Measurements from ENCODE around the gene HOXC12.

The HOXC12 gene

DNA sequence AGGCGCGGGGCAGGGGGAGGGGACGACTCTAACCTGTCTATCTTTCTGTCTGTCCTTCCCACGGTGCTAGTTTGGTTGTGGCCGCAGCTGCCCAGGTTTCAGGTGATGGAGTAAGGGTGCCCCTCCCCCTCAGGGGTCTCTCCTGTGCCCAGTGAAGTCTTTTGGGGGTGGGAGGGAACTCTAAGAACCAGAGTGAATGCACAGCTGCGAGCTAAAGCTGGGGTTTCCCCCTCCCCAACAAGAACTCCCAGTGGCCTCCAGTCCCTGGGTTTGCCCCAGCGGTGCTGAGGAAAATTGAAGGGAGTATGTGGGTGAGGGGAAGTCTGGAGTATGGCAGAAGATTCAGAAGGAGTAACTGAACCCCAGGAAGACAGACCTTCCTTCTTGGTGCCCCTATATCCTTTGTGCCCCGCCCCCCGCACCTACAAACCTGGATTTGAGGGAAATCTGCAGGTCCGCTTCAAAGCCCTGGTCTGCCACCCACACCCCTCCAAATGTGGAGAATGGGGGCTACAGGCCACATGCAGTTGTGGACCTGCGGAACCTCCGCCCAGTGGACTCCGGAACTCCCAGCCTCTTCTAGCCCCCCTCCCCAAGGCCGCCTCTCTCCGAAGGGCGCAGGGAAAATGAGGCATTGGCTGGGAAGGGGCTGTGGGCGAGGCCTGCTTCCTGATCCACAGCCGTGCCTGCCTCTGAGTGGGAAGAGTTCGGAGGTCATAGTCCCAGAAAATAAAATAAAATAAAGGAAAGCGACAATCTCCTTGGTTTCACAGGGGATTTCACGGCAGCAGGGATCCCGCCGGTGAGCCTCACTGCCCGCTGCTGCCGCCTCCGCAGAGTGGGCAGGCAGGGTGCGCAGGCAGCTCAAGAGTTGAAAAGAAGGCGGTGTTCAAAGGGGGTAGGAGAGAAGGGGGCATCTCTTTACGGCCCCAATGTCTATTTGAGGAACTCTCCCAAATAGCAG, 41.8 kb downstream of the HOXC12 start:
- DNase-seq (ENCODE audit: low read depth), result no peak

DNA sequence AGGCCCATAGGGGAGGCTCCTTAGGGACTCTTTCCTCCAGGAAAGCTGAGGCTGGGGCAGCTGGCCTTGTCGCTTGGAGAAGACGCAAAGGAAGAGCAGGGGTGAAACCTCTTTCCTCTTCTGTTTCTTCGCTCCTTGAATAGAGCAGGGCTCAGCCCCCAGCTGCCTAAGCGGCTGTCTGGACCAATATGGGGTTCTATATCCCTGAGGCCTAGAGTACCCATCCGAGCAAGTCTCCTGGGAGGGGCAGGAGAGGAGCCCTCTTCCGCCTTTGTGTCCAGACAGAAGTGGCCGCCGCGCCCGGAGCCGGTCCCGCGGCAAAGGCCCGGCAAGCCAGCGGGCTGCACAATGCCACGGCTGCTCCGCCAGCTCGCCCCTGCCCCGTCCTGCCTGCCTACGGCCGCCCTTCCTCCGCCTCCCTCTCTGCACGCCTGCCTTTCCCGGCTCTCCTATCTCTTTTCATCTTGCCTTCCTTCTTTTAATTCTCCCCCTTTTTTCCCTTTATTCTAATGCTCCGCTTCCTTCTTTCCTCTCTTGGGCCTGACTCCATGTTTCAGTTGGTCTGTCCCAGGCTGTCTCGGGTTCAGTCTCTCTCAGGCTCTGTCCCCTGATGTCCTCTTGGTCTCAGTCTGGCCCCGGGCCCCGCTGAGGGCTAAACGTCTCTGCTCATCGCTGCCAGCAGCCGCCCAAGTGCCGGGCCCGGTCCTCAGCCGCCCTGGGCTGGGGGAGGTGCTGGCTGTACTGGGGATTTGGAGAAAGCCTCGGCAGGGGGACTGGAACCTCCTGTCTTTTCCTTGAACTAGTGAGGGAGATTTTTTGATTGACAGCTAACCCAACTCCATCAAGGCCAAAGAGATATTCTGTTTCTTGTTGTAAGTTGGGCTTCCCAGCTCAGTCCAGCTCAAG, 42.8 kb downstream of the HOXC12 start:
- no peak for DNase-seq (ENCODE audit: low read depth)

DNA sequence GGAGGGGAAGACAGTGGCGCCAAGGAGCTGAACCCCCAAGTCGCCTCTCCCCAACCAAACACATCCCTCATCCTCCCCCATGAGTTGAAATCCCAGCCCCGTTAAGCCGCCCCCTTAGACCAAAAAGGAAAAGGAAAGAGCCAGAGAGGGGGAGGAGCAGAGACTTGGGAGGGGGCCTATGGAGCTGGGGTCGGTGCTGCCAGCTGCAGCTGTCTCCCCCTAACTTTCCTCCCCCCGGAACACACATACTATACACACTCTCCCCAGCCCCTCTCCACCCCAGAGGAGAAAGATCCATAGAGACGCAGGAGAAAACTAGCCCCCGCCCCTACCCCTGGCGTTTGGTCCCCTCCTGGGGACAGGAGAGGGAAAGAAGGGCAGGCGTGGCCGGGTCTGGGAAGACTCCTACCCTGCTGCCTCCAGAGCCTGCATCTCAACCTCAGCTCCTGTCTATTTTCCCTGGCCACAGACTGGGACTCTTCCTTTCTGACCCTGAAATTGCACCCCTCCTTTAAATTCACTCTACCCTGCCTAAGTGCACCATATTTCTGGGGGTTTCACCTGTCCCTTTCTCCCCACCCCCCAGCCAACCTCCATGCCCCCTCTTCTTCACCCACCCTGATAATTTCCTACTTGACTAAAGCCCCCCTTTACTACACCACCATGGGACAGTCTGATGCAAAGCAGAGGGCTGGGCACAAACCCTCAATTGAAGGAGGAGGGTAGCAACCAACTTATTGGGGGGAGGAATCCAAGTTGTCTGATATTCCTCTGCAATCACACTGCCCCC, 43.6 kb downstream of the HOXC12 start:
- no peak for DNase-seq (ENCODE audit: low read depth)

DNA sequence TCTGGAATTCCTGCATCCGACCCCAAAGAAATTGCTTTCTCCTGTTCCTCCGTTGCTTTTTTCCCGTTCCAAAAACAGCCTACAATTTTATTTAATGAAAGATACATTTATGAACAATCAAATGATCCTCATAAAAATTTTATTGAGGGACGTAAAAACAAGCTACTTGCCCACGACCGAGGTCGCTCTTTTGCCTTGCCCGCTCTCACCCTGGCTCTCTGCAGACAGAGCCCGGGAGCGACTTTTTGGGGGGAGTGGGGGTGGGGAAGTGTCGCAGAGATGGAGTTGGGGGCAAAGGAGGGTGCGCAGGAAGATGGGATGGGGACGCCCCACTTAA, 44.2 kb downstream of the HOXC12 start:
- no peak for DNase-seq (ENCODE audit: low read depth)

DNA sequence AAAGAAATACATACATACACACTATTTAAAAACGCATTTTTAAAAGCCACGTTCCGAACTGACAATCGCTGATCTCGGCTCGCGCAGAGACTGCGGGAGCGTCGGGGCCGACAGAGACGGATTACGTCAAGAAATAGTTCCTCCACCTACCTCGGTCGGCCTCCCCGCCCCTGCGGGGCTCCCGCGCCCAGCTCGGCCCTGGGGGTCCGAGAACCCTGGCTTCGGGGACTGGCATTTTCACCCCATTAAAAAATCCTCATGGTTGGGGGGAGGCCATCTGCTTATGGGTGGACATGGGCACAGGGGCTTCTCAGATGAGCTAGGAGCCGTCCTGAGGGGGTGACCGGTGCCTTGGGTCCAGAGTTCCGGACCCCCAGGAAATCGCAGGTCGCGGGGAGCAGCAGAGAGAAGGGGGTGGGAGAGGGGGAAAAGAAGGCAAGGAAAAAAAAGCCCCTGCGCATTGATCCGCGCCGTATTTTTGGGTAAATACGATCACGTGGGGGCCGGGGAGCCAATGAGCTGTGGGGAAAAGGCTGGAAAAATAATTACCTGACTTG, 44.9 kb downstream of the HOXC12 start:
- no peak for DNase-seq (ENCODE audit: low read depth)

DNA sequence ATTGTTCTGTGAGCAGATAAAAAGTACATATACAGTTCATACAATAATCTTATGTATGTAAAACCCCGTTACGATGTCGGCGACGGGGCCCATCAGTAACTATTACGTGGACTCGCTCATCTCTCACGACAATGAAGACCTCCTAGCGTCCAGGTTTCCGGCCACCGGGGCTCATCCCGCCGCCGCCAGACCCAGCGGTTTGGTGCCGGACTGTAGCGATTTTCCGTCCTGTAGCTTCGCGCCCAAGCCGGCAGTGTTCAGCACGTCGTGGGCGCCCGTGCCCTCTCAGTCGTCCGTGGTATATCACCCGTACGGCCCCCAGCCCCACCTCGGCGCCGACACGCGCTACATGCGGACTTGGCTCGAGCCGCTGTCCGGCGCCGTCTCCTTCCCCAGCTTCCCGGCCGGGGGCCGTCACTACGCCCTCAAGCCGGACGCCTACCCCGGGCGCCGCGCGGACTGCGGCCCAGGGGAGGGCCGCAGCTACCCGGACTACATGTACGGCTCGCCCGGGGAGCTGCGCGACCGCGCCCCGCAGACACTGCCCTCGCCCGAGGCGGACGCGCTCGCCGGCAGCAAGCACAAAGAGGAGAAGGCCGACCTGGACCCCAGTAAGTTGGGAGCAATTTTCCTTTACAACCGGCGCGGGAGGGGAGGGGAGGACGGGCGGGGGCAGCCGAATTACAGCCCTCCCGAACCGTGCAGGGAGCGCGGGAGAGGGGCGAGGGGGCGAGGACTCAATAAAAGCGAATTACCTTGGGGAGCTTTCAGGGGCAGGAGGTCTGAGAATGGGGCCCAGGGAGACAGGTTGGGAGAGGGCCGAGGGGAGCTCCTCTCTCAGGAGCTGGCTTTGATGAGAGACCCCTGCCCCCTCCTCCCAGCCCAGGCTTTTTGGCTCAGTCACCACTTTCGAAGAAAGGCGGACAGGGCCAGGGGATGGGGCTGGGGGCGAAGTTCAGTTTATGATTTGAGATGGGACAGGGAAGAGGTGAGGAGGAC, 45.7 kb downstream of the HOXC12 start, which contains the start of gene HOXC9:
HOXC9 (plus strand) TSS at position 46 of the 999 bp plus-strand sequence; CDS start at position 74, 28 bp downstream.
- no peak for DNase-seq (ENCODE audit: low read depth)

DNA sequence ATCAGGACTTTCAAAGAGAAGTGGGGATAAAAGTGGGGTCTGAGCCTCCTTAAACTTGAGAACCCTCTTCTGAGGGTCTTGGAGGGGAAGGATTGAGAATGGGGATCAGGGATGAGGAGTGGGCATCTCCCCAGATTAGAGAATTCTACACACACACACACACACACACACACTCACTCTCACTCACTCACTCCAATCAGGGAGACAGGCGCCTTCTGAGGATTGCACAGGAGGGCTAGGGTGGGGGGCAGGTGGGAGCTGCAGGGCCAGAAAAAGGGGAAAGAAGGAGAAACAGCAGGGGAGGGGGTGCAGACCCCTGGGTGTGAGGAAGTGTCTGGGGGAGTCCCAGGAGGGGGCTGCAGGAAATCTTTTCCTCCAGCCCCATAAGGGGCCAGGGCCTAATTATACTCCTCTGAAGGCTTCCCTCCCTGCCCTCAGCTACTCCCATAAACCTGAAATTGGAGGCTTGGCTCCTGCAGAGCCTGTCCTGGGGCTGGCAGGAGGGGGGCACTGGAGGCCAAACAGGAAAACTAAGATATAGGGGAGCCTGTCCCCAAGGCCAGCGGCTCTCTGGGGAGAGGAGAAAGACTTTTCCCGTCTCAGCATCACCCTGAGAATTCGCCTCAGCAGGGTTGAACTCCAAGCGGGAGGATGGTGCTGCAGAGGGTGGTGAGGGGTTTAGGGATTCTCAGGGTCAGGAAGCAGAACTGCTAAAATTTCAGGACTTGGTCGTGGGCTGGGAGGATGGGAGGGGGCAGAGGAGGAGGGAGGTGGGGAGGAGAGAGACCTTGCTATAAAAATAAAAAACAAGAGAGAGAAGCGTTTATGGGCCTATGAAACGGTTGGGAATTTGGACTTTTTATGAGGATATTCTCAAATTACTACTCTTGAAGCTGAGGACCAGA, 46.8 kb downstream of the HOXC12 start:
- DNase-seq (ENCODE audit: low read depth), result no peak

DNA sequence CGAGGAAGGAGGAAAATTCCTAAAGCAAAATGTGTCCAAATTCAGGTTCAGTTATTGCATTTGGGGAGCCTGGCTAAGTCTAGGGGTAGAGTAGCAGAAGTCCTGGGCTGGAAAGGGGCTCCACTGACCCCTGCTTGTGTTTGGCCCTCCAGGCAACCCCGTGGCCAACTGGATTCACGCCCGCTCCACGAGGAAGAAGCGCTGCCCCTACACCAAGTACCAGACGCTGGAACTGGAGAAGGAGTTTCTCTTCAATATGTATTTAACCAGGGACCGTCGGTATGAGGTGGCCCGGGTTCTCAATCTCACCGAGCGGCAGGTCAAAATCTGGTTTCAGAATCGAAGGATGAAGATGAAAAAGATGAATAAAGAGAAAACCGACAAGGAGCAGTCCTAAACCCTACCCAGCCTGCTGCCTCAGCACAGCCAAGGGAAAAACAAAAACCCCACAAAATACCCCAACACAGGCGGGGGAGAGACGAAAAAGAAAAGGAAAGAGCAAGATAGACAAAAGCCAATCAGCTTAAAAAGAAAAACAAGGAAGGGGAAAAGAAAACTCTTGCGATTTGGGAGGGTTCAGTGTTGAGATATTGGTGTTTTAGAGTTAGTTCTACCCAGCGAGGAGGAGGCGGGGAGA, 47.7 kb downstream of the HOXC12 start:
- no peak for DNase-seq (ENCODE audit: low read depth)

DNA sequence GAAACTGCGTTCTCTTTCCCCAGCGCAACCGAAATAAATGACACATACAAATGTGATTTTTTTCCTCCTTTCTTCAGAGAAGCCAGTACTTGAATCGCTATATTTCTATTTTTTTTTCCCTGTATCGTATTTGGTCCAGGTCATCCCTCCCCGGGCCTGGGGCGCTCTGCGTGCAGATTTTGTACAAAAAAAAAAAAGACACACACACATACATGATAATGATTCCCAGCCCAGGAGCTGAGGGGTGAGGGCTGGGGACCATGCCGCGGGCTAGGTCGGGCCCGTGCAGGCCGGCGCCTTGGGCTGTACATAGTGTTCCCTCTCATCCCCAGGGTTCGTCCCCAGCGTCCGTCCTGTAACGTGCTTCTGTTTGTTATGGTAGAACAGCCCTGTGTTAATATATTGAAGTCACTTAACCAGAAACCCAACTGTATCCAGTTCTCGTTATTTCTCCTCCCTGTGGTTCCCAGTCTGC, 48.2 kb downstream of the HOXC12 start:
- DNase-seq (ENCODE audit: low read depth), result no peak

DNA sequence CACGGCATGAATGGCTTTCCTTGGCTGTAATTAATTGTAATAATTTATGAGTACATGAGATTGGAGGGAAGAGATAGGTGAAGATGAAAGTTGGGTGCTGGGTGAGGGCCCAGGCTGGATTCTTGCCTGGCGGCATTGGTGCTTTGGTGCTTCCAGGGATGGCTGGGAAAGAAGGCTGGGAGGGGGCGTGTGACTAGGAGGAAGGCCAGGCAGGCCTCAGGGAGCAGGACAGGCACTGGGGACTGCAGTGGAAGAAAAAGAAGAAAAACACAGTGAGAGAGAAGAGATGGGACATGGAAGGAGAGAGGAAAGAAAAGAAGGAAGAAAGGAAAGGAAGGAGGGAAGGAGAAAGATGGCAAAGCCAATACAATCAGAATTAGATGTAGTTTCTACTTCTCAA, 48.9 kb downstream of the HOXC12 start:
- DNase-seq (ENCODE audit: low read depth), result no peak

DNA sequence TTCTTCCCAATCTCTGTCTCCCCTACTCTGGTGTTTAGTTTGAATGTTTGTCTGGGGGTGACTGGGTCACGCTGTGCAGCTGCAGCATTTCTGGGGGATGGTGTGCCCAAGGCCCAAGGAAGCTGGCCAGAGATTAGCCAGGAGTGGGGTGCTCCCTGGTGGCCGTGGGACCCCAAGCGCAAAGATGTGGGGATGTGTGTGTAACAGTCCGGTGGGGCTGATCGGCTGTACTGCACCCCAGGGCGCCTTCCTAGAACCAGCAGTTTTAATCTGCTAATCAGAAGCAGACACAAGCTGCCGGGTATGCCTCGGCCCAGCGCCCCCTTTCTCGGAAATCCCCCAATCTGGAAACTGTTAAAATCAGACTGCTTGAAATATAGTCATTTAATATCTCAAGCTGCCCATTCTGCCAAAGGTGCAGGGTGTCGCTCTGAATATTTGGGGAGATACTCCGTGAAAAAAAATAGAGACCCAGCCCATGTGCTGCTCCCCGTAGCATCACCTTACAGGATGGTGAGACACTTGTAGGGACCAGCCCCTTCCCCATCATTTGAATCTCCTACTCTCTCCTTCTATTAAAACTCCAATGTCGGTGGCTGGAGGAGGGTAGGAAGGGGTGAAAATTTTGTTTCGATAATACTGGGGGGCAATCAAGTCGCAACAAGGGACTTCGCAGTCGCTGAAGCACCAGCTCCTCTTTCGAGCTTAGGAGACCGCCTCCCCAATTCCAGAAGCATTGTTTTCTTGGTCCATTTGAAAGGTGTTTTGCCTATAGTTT, 49.5 kb downstream of the HOXC12 start:
- no peak for DNase-seq (ENCODE audit: low read depth)

DNA sequence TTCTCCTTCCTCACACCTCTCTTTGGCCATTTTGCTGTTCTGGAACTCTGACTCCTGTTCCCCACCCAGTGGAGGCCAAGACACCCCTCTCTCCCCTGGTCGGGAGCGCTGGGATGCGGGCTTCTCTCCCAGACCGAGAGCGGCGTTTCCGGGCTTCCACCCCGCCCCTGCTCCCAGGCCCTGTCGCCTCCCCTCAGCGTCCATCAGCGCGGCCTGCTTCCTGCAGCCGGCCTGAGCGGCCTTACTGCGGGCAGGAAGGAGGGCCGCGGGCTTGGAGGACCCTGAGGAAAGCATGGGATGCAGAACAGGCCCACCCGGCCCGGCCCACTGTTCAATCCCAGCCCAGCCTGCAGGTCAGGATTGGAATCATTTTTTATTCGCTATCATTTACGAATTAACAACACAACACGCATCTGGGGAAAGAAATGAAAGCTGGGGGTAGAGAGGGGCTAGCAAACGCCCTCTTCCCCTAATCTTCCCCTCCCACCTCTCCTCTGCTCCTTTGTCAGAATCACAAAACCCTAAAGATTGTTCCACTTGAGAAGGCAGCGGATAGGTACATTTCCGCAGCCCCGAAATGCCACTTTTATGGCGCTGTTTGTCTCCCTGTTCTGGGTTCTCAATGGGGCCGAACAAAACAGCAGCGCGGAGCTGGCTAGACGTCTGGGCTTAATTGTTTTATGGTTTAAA, 50.3 kb downstream of the HOXC12 start:
- no peak for DNase-seq (ENCODE audit: low read depth)

DNA sequence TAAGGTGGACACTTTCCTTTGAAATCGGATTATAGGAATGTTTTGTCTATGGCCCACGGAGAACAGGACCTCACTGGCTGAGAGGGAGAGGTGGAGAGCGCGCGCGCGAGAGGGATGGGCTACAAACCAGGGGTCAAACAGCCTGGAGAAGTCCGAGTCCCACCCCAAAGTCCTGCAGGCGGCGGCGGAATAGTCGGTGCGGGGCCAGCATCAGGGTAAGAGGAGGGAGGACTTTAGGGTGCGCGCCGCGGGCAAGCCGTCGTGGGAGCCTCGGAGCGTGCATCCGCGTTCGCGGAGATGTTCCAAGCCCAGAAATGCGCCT, 50.8 kb downstream of the HOXC12 start:
- no peak for DNase-seq (ENCODE audit: low read depth)

DNA sequence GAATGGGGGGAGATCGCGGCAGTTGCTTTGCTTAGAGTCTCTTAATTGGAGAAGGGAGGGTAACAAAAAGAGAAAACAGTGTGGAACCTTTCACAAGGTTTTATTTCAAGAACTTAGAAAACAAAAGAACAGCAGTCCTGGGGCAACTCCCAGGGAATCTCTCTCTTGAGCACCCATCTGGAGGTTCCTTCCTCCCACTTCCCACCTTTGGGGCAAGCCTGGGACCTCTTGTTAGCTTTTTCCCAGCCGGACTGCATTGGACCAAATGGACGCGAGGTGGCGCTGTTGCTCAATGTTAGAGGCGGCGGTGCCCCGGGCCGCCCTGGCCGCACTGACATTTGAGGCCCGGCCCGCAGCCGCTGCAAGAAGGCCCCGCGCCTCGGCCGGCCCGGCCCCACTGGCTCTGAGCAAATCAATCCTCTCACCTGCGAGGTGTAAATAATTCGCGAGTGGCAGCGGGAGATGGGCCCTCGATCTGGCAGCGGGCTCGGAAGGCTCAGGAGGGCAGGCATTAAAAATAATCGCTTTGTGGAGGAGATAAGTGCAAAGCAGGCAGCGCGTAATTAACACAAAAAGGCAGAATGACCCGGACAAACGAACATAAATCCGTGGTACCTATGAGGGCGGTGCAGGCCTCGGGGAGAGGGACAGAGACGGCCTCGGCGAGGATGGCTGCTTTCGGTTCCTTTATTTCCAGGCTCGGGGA, 51.3 kb downstream of the HOXC12 start:
- DNase-seq (ENCODE audit: low read depth), result peak; percentile 76

DNA sequence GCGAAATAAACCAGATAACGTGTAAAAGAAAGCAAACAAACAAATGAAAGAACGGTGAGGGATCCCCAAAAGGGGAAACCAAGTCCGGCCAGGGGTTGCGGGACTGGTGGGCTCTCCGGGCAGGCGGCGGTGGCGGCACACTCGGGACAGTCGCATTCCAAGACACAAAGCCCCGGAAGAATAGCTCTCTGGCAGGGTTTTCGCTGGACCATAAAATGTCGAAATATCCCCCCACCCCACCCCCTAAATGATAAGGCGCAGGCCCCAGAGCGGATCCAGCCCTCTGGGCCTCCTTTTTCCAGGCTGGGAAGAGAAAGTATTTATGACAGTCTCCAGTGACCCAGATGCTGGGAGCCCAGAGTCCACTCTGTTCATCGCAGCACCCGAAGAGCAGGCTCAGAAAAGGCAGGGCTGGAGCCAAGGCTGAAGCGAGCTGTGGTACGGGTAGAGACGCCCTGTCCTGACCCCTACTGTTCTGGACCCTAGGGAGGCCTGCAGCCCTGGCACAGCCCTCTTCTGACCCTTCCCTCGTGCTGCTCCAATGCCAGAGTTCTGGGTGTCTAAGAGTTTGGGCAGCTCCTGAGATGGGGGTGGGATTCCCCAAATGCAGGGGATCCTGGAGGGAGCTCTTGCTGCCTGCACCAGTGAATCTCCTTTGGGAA, 52.0 kb downstream of the HOXC12 start:
- no peak for DNase-seq (ENCODE audit: low read depth)

DNA sequence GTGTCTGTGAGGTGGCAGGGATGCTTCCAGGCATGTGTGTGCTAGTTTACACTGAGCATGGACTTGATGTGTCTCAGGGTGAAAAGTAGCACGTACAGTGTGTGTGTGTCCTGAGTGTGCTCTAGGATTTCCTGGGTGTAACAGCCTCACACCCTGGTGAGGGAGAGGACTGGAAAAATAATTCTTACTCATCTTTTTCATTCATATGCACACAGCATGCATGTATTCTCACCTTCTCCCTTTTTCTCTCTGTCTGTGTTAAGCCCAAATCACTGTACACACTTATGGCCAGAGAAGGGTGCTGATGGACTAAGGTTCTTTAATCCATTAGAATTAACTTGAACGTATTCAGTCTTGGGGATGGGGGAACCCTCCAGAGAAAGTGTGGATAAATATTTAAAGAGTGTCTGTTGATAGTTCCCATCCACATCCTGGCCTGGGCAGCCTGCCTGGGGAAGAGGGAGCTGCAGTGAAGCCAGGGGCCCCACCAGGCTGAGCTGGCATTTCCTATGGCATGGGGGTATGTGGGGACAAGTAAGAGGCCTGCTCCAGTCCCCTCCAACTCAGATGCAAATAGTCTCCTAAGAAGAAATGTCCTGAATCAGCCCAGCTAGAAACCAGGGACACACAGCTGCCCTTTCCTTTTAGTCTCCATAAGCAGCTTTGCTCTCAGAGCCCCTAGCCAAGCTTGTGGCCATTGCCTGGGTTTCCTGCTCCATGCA, 53.0 kb downstream of the HOXC12 start:
- no peak for DNase-seq (ENCODE audit: low read depth)

All from activated T-cell treated with anti-CD3 and anti-CD28 coated beads for 24 hours (primary cell).